Measurements from ENCODE around the gene TMPRSS11B.
"Not testable (repeated sequence)": the region's sequence is repeated elsewhere in the genome, so short reads cannot be mapped to it uniquely, and the experiment has no call there.

GRCh38 chr4:68194305-68194704 is 51.2 kb downstream of the TMPRSS11B start:
- TF ChIP-seq POLR2A, CTCF (IDR thresholded peaks at IDR 0.05): not testable (repeated sequence)
